GM21737 (cell line): ENCODE data around the gene ME1.
"Not testable (repeated sequence)": the region's sequence is repeated elsewhere in the genome, so short reads cannot be mapped to it uniquely, and the experiment has no call there.

Experiments used
- ATAC-seq: cut with Tn5 transposase; IDR thresholded peaks from one replicate; pipeline ENCODE4 v1.9.1; 2021; ENCODE audit warnings: mild to moderate bottlenecking, moderate library complexity; ENCODE audit not compliant: unreplicated experiment

The ME1 gene

GRCh38 chr6:83192871-83193746 is 237.7 kb downstream of the ME1 start, which contains the start of the genes PGM3 and RWDD2A:
TSS of gene PGM3 (minus strand) at chr6:83193265. CDS start at chr6:83191012, 2,253 bp downstream.
TSS of gene RWDD2A (plus strand) at chr6:83193357. CDS start at chr6:83194452, 1,095 bp downstream.
- ATAC-seq, result peak; percentile 99

GRCh38 chr6:83192456-83192855 is 238.4 kb downstream of the ME1 start:
- no peak for ATAC-seq

- ATAC-seq, result not testable (repeated sequence)
Measured at GRCh38 chr6:83191974-83192373, 238.9 kb downstream of the ME1 start.

GRCh38 chr6:83190626-83191025 is 240.2 kb downstream of the ME1 start:
- ATAC-seq, result no peak

GRCh38 chr6:83188501-83188900 is 242.3 kb downstream of the ME1 start:
- ATAC-seq, result no peak

GRCh38 chr6:83185096-83185495 is 245.8 kb downstream of the ME1 start:
- no peak for ATAC-seq

GRCh38 chr6:83183082-83183828 is 247.6 kb downstream of the ME1 start:
- ATAC-seq, result no peak

- ATAC-seq, result no peak
Measured at GRCh38 chr6:83182114-83182513, 248.7 kb downstream of the ME1 start.

GRCh38 chr6:83180426-83180950 is 250.4 kb downstream of the ME1 start:
- no peak for ATAC-seq

GRCh38 chr6:83176246-83176645 is 254.6 kb downstream of the ME1 start:
- no peak for ATAC-seq

GRCh38 chr6:83169511-83169910 is 261.3 kb downstream of the ME1 start:
- ATAC-seq, result no peak

GRCh38 chr6:83169106-83169505 is 261.7 kb downstream of the ME1 start:
- ATAC-seq, result no peak

- ATAC-seq, result no peak
Measured at GRCh38 chr6:83168556-83168955, 262.3 kb downstream of the ME1 start.

GRCh38 chr6:83167726-83168278 is 263.0 kb downstream of the ME1 start:
- no peak for ATAC-seq
